HEK293T (cell line): Measurements from ENCODE around the gene SULT1A3.
"Not testable (repeated sequence)": the region's sequence is repeated elsewhere in the genome, so short reads cannot be mapped to it uniquely, and the experiment has no call there.

Experiments used
- FOXA1 ChIP-seq: fragments of 450-650 bp; IDR thresholded peaks from 2 replicates; pipeline ENCODE4 v1.6.1; 2016; ENCODE audit warnings: mild to moderate bottlenecking
- FOXK2 ChIP-seq: fragments of 450-650 bp; IDR thresholded peaks from 2 replicates; pipeline ENCODE4 v1.6.1; 2016; ENCODE audit warnings: mild to moderate bottlenecking
- LEF1 ChIP-seq: fragments of 450-650 bp; IDR thresholded peaks from 2 replicates; pipeline ENCODE4 v1.6.1; 2017; ENCODE audit warnings: mild to moderate bottlenecking, borderline replicate concordance
- SP1 ChIP-seq: fragments of 450-650 bp; IDR thresholded peaks from 2 replicates; pipeline ENCODE4 v1.6.1; 2017
- ZNF384 ChIP-seq: fragments of 450-650 bp; IDR thresholded peaks from 2 replicates; pipeline ENCODE4 v1.6.1; 2016

GRCh38 chr16:30176876-30177275 lies 22.2 kb upstream of the SULT1A3 start:
- not testable (repeated sequence) for TF ChIP-seq FOXA1, ZNF384, LEF1, FOXK2, SP1
